Hematopoietic multipotent progenitor cell treated with erythropoietin and hydrocortisone succinate and interleukin-3 and kit ligand, for 4 days (in vitro differentiated cells): ENCODE results near the gene MTCL3.
"Not testable (repeated sequence)": the region's sequence is repeated elsewhere in the genome, so short reads cannot be mapped to it uniquely, and the experiment has no call there.

Experiments
- DNase-seq: peaks from one replicate; pipeline ENCODE4 v3.0.0-alpha.2; 2015

The MTCL3 gene

GRCh38 chr6:127464881-127465459, 54.2 kb downstream of the MTCL3 start:
- DNase-seq: peak; percentile 79

- no peak for DNase-seq
Observed at GRCh38 chr6:127464161-127464880, 54.8 kb downstream of the MTCL3 start.

GRCh38 chr6:127463056-127463455, 56.1 kb downstream of the MTCL3 start:
- no peak for DNase-seq

- DNase-seq: no peak
Observed at GRCh38 chr6:127462376-127462775, 56.8 kb downstream of the MTCL3 start.

GRCh38 chr6:127460465-127460864, 58.7 kb downstream of the MTCL3 start:
- peak; percentile 78 for DNase-seq

GRCh38 chr6:127459231-127459641, 59.9 kb downstream of the MTCL3 start, which contains the start of gene KIAA0408:
TSS of gene KIAA0408 (minus strand) at chr6:127459389. CDS start at chr6:127453981, 5,408 bp downstream.
- DNase-seq: no peak

- no peak for DNase-seq
Observed at GRCh38 chr6:127458817-127459216, 60.3 kb downstream of the MTCL3 start.

- DNase-seq: no peak
Observed at GRCh38 chr6:127458222-127458621, 60.9 kb downstream of the MTCL3 start.

- DNase-seq: peak; percentile 89
Observed at GRCh38 chr6:127457456-127458064, 61.6 kb downstream of the MTCL3 start.

GRCh38 chr6:127456465-127456864, 62.7 kb downstream of the MTCL3 start:
- no peak for DNase-seq

GRCh38 chr6:127453845-127454619, 65.1 kb downstream of the MTCL3 start:
- no peak for DNase-seq

GRCh38 chr6:127452803-127453202, 66.3 kb downstream of the MTCL3 start:
- no peak for DNase-seq

GRCh38 chr6:127451388-127451787, 67.7 kb downstream of the MTCL3 start:
- no peak for DNase-seq

GRCh38 chr6:127447780-127448179, 71.4 kb downstream of the MTCL3 start:
- no peak for DNase-seq

GRCh38 chr6:127446356-127446755, 72.8 kb downstream of the MTCL3 start:
- peak; percentile 13 for DNase-seq

- DNase-seq: no peak
Observed at GRCh38 chr6:127441881-127442280, 77.3 kb downstream of the MTCL3 start.

- DNase-seq: no peak
Observed at GRCh38 chr6:127439718-127440117, 79.4 kb downstream of the MTCL3 start.

- no peak for DNase-seq
Observed at GRCh38 chr6:127436578-127437110, 82.5 kb downstream of the MTCL3 start.

- DNase-seq: no peak
Observed at GRCh38 chr6:127435626-127436220, 83.4 kb downstream of the MTCL3 start.

GRCh38 chr6:127434651-127435050, 84.5 kb downstream of the MTCL3 start:
- DNase-seq: no peak

- DNase-seq: not testable (repeated sequence)
Observed at GRCh38 chr6:127428562-127428961, 90.6 kb downstream of the MTCL3 start.

- peak; percentile 24 for DNase-seq
Observed at GRCh38 chr6:127423921-127424320, 95.2 kb downstream of the MTCL3 start.
